K562 (cell line): ENCODE data around the gene CPSF4. TPM values are rescaled to one million over a fixed set of nuclear protein-coding genes. Genes with fewer than 3 reads are reported as not detected.

ENCODE experiments used
- ATAC-seq: fragments of 200-7000 bp; cut with Tn5 transposase; 3 replicates; pipeline ENCODE4 v1.9.1; 2020; ENCODE audit warnings: moderate library complexity
- BruUV-seq: library from RNA; stranded (reverse); fragments of 400-500 nt; replicated peaks from 2 replicates; lab custom pipeline; 2021; lab: Mats Ljungman, UMichigan
- CTCF ChIA-PET: fragments of 300-600 bp; formaldehyde crosslinking; extraction: SDS; loops from one replicate; lab custom pipeline; 2021; ENCODE audit warnings: low intra/inter-chr PET ratio; lab: Yijun Ruan, JAX
- POLR2A ChIA-PET: fragments of 300-600, 350-650 bp; sonication (Branson Sonifier 250); formaldehyde crosslinking; extraction: SDS; loops from one replicate; lab custom pipeline; 2021; ENCODE audit warnings: antibody characterized with exemption, inconsistent platforms; lab: Yijun Ruan, JAX
- DNase-seq, 4 experiments: peaks; one replicate each; pipeline versions ENCODE4 v3.0.0 to v3.0.0-alpha.2; 2011 to 2018; ENCODE audit warnings: low spot score in 3 of 4, mixed read lengths in 3 of 4; ENCODE audit errors: extremely low read depth in 1 of 4
- FAIRE-seq: peaks from 2 replicates; lab custom pipeline; 2011; peaks lifted over from hg19 to GRCh38; lab: Jason Lieb, UNC
- H2AFZ ChIP-seq: 2 replicates; pipeline ENCODE4 v1.6.0; 2011; ENCODE audit warnings: low read depth, low read length, control low read depth, inconsistent platforms
- H3K27ac ChIP-seq: fragments of 200-600 bp; 3 replicates; pipeline ENCODE4 v1.8.0; 2011; ENCODE audit warnings: low read depth, mild to moderate bottlenecking, control low read depth, inconsistent platforms, low read length, moderate library complexity, mixed read lengths; ENCODE audit errors: extremely low read depth
- H3K27me3 ChIP-seq, 2 experiments: fragments of 300-600 bp in 1 of 2; 2 replicates in 1 of 2; 3 replicates in 1 of 2; pipeline versions ENCODE4 v1.6.0 to v1.8.0; 2011; ENCODE audit warnings: inconsistent platforms in 2 of 2, low read length in 2 of 2, mild to moderate bottlenecking in 1 of 2, mixed read lengths in 1 of 2, moderate library complexity in 1 of 2; ENCODE audit not compliant: control insufficient read depth in 2 of 2, insufficient read depth in 2 of 2
- H3K36me3 ChIP-seq: fragments of 300-600 bp; 3 replicates; pipeline ENCODE4 v1.8.0; 2011; ENCODE audit warnings: mild to moderate bottlenecking, low read length, inconsistent platforms; ENCODE audit not compliant: control insufficient read depth, insufficient read depth
- H3K4me1 ChIP-seq, 2 experiments: fragments of 200-600 bp in 1 of 2; replicated peaks in 1 of 2; 2 replicates in 1 of 2; 3 replicates in 1 of 2; pipeline versions ENCODE4 v1.5.1 to v1.8.0; 2011; ENCODE audit warnings: inconsistent platforms in 2 of 2, low read length in 2 of 2, mild to moderate bottlenecking in 1 of 2, mixed read lengths in 1 of 2, moderate library complexity in 1 of 2; ENCODE audit not compliant: control insufficient read depth in 2 of 2, insufficient read depth in 2 of 2
- H3K4me2 ChIP-seq: 2 replicates; pipeline ENCODE4 v1.6.1; 2011; ENCODE audit warnings: low read length, control low read depth, inconsistent platforms, mixed read lengths; ENCODE audit not compliant: insufficient read depth
- H3K4me3 ChIP-seq: fragments of 200-600 bp; sonication (generic), shearing (Covaris generic); 2 replicates; pipeline ENCODE4 v1.5.1; 2016; ENCODE audit warnings: control low read depth, inconsistent platforms
- H3K79me2 ChIP-seq: fragments of 200-600 bp; 3 replicates; pipeline ENCODE4 v1.8.0; 2011; ENCODE audit warnings: low read length, inconsistent platforms; ENCODE audit not compliant: control insufficient read depth, insufficient read depth
- H3K9ac ChIP-seq, 2 experiments: 2 replicates each; pipeline versions ENCODE4 v1.6.0 to v1.6.1; 2011; ENCODE audit warnings: low read depth in 2 of 2, low read length in 2 of 2, control low read depth in 1 of 2, inconsistent platforms in 1 of 2, mild to moderate bottlenecking in 1 of 2, mixed read lengths in 1 of 2; ENCODE audit not compliant: insufficient read depth in 1 of 2
- H3K9me1 ChIP-seq: one replicate; pipeline ENCODE4 v1.6.0; 2011; ENCODE audit warnings: inconsistent platforms, mild to moderate bottlenecking, low read length, moderate library complexity; ENCODE audit not compliant: control insufficient read depth, insufficient read depth
- H3K9me3 ChIP-seq: replicated peaks from 2 replicates; pipeline ENCODE4 v1.5.1; 2011; ENCODE audit warnings: low read depth, low read length, inconsistent platforms; ENCODE audit not compliant: control insufficient read depth, insufficient read depth
- H4K20me1 ChIP-seq: replicated peaks from 2 replicates; pipeline ENCODE4 v1.6.1; 2011; ENCODE audit warnings: low read length, inconsistent platforms, mixed read lengths; ENCODE audit not compliant: control insufficient read depth, insufficient read depth
- CBFA2T2 ChIP-seq: fragments of 450-650 bp; conservative IDR thresholded peaks from 2 replicates; pipeline ENCODE4 v1.6.1; 2017; ENCODE audit warnings: mild to moderate bottlenecking
- CHD1 ChIP-seq: fragments of 200-600 bp; sonication (generic); IDR thresholded peaks from one replicate; pipeline ENCODE4 v1.6.1; 2012; ENCODE audit warnings: mild to moderate bottlenecking, moderate library complexity, low read length, inconsistent platforms
- CREBBP ChIP-seq: IDR thresholded peaks from one replicate; pipeline ENCODE4 v1.6.1; 2012; ENCODE audit warnings: low read depth, mild to moderate bottlenecking, control low read depth, inconsistent platforms, low read length
- FOXK2 ChIP-seq, 2 experiments: fragments of 450-650 bp; IDR thresholded peaks in 1 of 2; conservative IDR thresholded peaks in 1 of 2; 2 replicates each; pipeline ENCODE4 v1.6.1; 2016; ENCODE audit warnings: low read depth in 2 of 2, mild to moderate bottlenecking in 1 of 2
- FOXP1 ChIP-seq: sonication (generic); formaldehyde crosslinking; IDR thresholded peaks from 2 replicates; pipeline ENCODE4 v1.8.0; 2022; ENCODE audit warnings: mild to moderate bottlenecking, missing genetic modification reagents
- GATAD2B ChIP-seq: fragments of 450-650 bp; IDR thresholded peaks from 2 replicates; pipeline ENCODE4 v1.6.1; 2017; ENCODE audit warnings: mild to moderate bottlenecking, borderline replicate concordance
- HDAC1 ChIP-seq, 2 experiments: fragments of 450-650 bp; IDR thresholded peaks; 2 replicates each; pipeline ENCODE4 v1.6.1; 2016 to 2017; ENCODE audit warnings: inconsistent platforms in 1 of 2, mild to moderate bottlenecking in 1 of 2, moderate library complexity in 1 of 2
- NUFIP1 ChIP-seq: fragments of 450-650 bp; IDR thresholded peaks from 2 replicates; pipeline ENCODE4 v1.6.1; 2018; ENCODE audit not compliant: partially characterized antibody
- POLR2AphosphoS5 ChIP-seq: IDR thresholded peaks from 2 replicates; pipeline ENCODE4 v1.6.1; 2011; ENCODE audit warnings: mild to moderate bottlenecking, low read depth, low read length, moderate library complexity; ENCODE audit not compliant: control insufficient read depth, insufficient read depth
- POLR2G ChIP-seq: fragments of 200-400 bp; formaldehyde crosslinking; IDR thresholded peaks from 2 replicates; pipeline ENCODE4 v1.6.1; 2017; ENCODE audit warnings: low read depth, mild to moderate bottlenecking, antibody characterized with exemption, low read length, moderate library complexity
- RBFOX2 ChIP-seq: fragments of 200-400 bp; formaldehyde crosslinking; IDR thresholded peaks from 2 replicates; pipeline ENCODE4 v1.6.1; 2017; ENCODE audit warnings: low read depth, mild to moderate bottlenecking, low read length, moderate library complexity
- RFX1 ChIP-seq: fragments of 450-650 bp; IDR thresholded peaks from 2 replicates; pipeline ENCODE4 v1.6.1; 2016; ENCODE audit warnings: mild to moderate bottlenecking, moderate library complexity
- SLC30A9 ChIP-seq: fragments of 250-450 bp; sonication (Bioruptor Pico); IDR thresholded peaks from 2 replicates; pipeline ENCODE4 v1.8.0; 2022; ENCODE audit warnings: mild to moderate bottlenecking, moderate library complexity
- SMAD4 ChIP-seq: fragments of 250-450 bp; sonication (Bioruptor Pico); conservative IDR thresholded peaks from 2 replicates; pipeline ENCODE4 v1.8.0; 2021; ENCODE audit warnings: inconsistent platforms, mild to moderate bottlenecking, moderate library complexity
- SMARCE1 ChIP-seq: fragments of 450-650 bp; IDR thresholded peaks from 2 replicates; pipeline ENCODE4 v1.7.1; 2016; ENCODE audit warnings: mild to moderate bottlenecking
- SNAPC5 ChIP-seq: fragments of 250-450 bp; sonication (Bioruptor Pico); IDR thresholded peaks from 2 replicates; pipeline ENCODE4 v1.8.0; 2021; ENCODE audit warnings: moderate library complexity, mild to moderate bottlenecking, inconsistent platforms
- SNRNP70 ChIP-seq: fragments of 200-400 bp; formaldehyde crosslinking; optimal IDR thresholded peaks from 2 replicates; pipeline ENCODE3; 2017; ENCODE audit warnings: low read depth, low read length
- SRSF7 ChIP-seq: fragments of 200-400 bp; formaldehyde crosslinking; optimal IDR thresholded peaks from 2 replicates; pipeline ENCODE3; 2017; ENCODE audit warnings: mild to moderate bottlenecking, low read depth, low read length
- TCFL5 ChIP-seq: fragments of 250-450 bp; sonication (Bioruptor Pico); conservative IDR thresholded peaks from 2 replicates; pipeline ENCODE4 v1.6.1; 2021; ENCODE audit warnings: mild to moderate bottlenecking, moderate library complexity, matching md5 sums
- TEAD2 ChIP-seq: fragments of 450-650 bp; IDR thresholded peaks from 2 replicates; pipeline ENCODE4 v1.6.1; 2016; ENCODE audit warnings: missing genetic modification characterization, control low read depth, missing compliant biosample characterization
- ZC3H8 ChIP-seq: fragments of 450-650 bp; IDR thresholded peaks from 2 replicates; pipeline ENCODE4 v1.6.1; 2017
- ZFPM2 ChIP-seq: fragments of 250-450 bp; sonication (Bioruptor Pico); IDR thresholded peaks from 2 replicates; pipeline ENCODE4 v1.5.1; 2022; ENCODE audit warnings: mild to moderate bottlenecking
- ZNF311 ChIP-seq: fragments of 250-450 bp; sonication (Bioruptor Pico); IDR thresholded peaks from 2 replicates; pipeline ENCODE4 v1.4.0; 2020; ENCODE audit warnings: mild to moderate bottlenecking, moderate library complexity
- ZNF655 ChIP-seq: fragments of 250-450 bp; sonication (Bioruptor Pico); IDR thresholded peaks from 2 replicates; pipeline ENCODE4 v1.5.0; 2021
- ZSCAN29 ChIP-seq: fragments of 450-650 bp; IDR thresholded peaks from 2 replicates; pipeline ENCODE4 v1.6.1; 2017
- ZSCAN32 ChIP-seq: fragments of 450-650 bp; formaldehyde crosslinking; IDR thresholded peaks from 2 replicates; pipeline ENCODE4 v1.4.0; 2020; ENCODE audit warnings: mild to moderate bottlenecking, moderate library complexity
- WGBS: fragments of 100-300 bp; shearing (Covaris generic); methylation state at CpG from one replicate; pipeline ENCODE4 v1.1.6; 2016; ENCODE audit warnings: low coverage, mixed read lengths; ENCODE audit not compliant: insufficient coverage; ENCODE audit errors: missing lambda C conversion rate; 5-methylcytosine and 5-hydroxymethylcytosine counted together
- in situ Hi-C: fragments of 300-500 bp; cut with MboI; formaldehyde crosslinking; loops from 4 replicates; pipeline ENCODE4 v1.15.0; 2018; ENCODE audit warnings: inconsistent platforms, mixed read lengths
- intact Hi-C: fragments of 100-400 bp; cut with micrococcal nuclease; formaldehyde crosslinking; loops from 2 replicates; pipeline ENCODE4 v1.14.2; 2022
- polyA plus RNA-seq, 8 experiments: library from polyadenylated mRNA; depleted of rRNA in 4 of 8; stranded (reverse) in 5 of 8; unstranded in 3 of 8; fragments of >200 nt; fragmentation: Nextera tagmentation in 2 of 8; fragmentation: Illumina TruSeq in 1 of 8; extraction: Ambion mirVana in 2 of 8; extraction: Trizol in 1 of 8; gene quantifications; 2 replicates each; pipeline versions ENCODE4 v1.2.1 to v1.2.3, GENCODE V29; 2011 to 2014; ENCODE audit warnings: inconsistent platforms in 1 of 8, missing spikeins in 1 of 8
- total RNA-seq, 7 experiments: library from RNA; depleted of rRNA in 6 of 7; stranded (reverse); fragments of >200 nt in 6 of 7; fragmentation: Illumina TruSeq in 2 of 7; extraction: Trizol in 2 of 7; gene quantifications; 2 replicates each; pipeline versions ENCODE4 v1.2.1 to v1.2.3, GENCODE V29; 2011 to 2021; ENCODE audit warnings: low replicate concordance in 1 of 7

Gene CPSF4
- total and polyA plus RNA-seq, 9 of the 15 experiments (the other 6 are each of a cell fraction or from before 2014, with no cell fraction given), result 16.9 to 118 (median 71.7) TPM

- Histone ChIP-seq H3K36me3 (peaks cover 96% of the 10 kb centered on the region), H3K9me1 (peaks cover 8% of the 10 kb centered on the region), H3K27me3 (no peaks in the 10 kb centered on the region), H4K20me1 (peaks cover 14% of the 10 kb centered on the region), H3K9me3 (no peaks in the 10 kb centered on the region), H3K9ac (no peak overlapping the region; a peak in 1 of 4 replicates), H3K4me3 (no peak overlapping the region), H3K4me1 (peaks cover 9 to 29% of the 10 kb centered on the region in 2 experiments; a peak in 4 of 5 replicates), H3K79me2 (peaks cover 9% of the 10 kb centered on the region; the same call in 1 of the 3 replicates), H3K4me2 (no peak overlapping the region), H2AFZ (no peak overlapping the region), H3K27ac (no peak overlapping the region)
- in situ Hi-C loops (no loop called here), intact Hi-C loops (no loop called here)
- FAIRE-seq (no peak), ATAC-seq (peak; percentile 10), DNase-seq (peak in 2 of 4 experiments; percentile 50 to 52)
- WGBS, result 88% methylated on average over 29 of the region's 29 CpGs
- POLR2A ChIA-PET, result interaction anchor here (0.6 to 4.7 kb wide), 7 partner anchors 10 to 499 kb away, joined by 3 to 53 read pairs (median 3); partner anchors contain the start of genes BUD31, CPSF4, PDAP1 and PTCD1
- CTCF ChIA-PET, result no interaction called here
- BruUV-seq, result TSS peak; percentile 23
- TF ChIP-seq SMAD4 (CRISPR knock-in tag), result no peak
- no peak for TF ChIP-seq TCFL5 (CRISPR knock-in tag)
- no peak for TF ChIP-seq SNRNP70
- TF ChIP-seq ZFPM2 (CRISPR knock-in tag), result no peak
- no peak for TF ChIP-seq ZNF311 (CRISPR knock-in tag)
- TF ChIP-seq SLC30A9, result no peak
- TF ChIP-seq NUFIP1, result no peak
- TF ChIP-seq ZC3H8, result no peak
- no peak for TF ChIP-seq ZSCAN32 (CRISPR knock-in tag)
- no peak for TF ChIP-seq CREBBP
- TF ChIP-seq POLR2AphosphoS5, result 0 out of 2 replicates have a peak, but pooled peaks have one; percentile 7
- no peak for TF ChIP-seq SRSF7
- no peak for TF ChIP-seq GATAD2B
- no peak for TF ChIP-seq ZSCAN29
- no peak for TF ChIP-seq ZNF655 (CRISPR knock-in tag)
- no peak for TF ChIP-seq SNAPC5 (CRISPR knock-in tag)
- no peak for TF ChIP-seq FOXP1 (CRISPR knock-in tag)
- no peak for TF ChIP-seq CHD1
- TF ChIP-seq FOXK2 (conservative IDR thresholded peaks at IDR 0.05 in 1 of 2, IDR thresholded peaks at IDR 0.05 in 1 of 2; ENCODE audit: low read depth in 2 of 2), result no peak
- TF ChIP-seq CBFA2T2, result no peak
- TF ChIP-seq RFX1, result no peak
- no peak for TF ChIP-seq SMARCE1
- TF ChIP-seq RBFOX2, result peak; percentile 66
- TF ChIP-seq POLR2G, result peak; percentile 69
- TF ChIP-seq HDAC1 (IDR thresholded peaks at IDR 0.05), result no peak
- no peak for TF ChIP-seq TEAD2 (tag)
Measured at GRCh38 chr7:99419323-99420021, 19.3 kb upstream of the CPSF4 start.
